ENCODE data around the gene SFXN3. TPM values are rescaled to one million over a fixed set of nuclear protein-coding genes. Genes with fewer than 3 reads are reported as not detected.

Gene SFXN3
- total RNA-seq, 1 experiment from 2014 or later, result 5.6 TPM

DNA sequence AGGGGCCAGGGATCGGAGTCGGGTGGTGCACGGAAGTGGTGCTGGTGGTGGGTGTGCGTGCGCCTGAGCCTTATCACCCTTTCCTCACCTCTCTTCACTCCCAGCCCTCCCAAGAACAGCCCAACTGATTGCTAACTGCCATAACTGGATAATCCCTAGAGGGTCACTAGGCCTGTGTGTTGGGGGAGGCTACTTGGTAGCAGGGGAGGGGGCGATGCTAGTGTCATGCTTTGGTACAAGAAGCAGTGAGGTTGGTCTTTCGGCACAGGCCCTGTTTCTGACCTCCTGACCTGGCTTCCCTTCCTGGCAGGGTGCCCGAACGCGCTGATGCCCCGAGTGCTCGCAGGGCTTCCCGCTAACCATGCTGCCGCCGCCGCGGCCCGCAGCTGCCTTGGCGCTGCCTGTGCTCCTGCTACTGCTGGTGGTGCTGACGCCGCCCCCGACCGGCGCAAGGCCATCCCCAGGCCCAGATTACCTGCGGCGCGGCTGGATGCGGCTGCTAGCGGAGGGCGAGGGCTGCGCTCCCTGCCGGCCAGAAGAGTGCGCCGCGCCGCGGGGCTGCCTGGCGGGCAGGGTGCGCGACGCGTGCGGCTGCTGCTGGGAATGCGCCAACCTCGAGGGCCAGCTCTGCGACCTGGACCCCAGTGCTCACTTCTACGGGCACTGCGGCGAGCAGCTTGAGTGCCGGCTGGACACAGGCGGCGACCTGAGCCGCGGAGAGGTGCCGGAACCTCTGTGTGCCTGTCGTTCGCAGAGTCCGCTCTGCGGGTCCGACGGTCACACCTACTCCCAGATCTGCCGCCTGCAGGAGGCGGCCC is 31.4 kb downstream of the SFXN3 start (continued):
- TF ChIP-seq, protein P1, sequence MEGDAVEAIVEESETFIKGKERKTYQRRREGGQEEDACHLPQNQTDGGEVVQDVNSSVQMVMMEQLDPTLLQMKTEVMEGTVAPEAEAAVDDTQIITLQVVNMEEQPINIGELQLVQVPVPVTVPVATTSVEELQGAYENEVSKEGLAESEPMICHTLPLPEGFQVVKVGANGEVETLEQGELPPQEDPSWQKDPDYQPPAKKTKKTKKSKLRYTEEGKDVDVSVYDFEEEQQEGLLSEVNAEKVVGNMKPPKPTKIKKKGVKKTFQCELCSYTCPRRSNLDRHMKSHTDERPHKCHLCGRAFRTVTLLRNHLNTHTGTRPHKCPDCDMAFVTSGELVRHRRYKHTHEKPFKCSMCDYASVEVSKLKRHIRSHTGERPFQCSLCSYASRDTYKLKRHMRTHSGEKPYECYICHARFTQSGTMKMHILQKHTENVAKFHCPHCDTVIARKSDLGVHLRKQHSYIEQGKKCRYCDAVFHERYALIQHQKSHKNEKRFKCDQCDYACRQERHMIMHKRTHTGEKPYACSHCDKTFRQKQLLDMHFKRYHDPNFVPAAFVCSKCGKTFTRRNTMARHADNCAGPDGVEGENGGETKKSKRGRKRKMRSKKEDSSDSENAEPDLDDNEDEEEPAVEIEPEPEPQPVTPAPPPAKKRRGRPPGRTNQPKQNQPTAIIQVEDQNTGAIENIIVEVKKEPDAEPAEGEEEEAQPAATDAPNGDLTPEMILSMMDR (IDR thresholded peaks at IDR 0.05), result 0 out of 2 replicates have a peak, but pooled peaks have one; percentile 14
- TF ChIP-seq TEAD1 (CRISPR knock-in tag; IDR thresholded peaks at IDR 0.05) (peak; percentile 66), ZNF232 (CRISPR knock-in tag; IDR thresholded peaks at IDR 0.05) (peak; percentile 75; the same call in 1 of the 2 replicates), KAT7 (CRISPR knock-in tag; IDR thresholded peaks at IDR 0.05; ENCODE audit: borderline replicate concordance) (no peak), SMAD3 (CRISPR knock-in tag; IDR thresholded peaks at IDR 0.05; ENCODE audit: borderline replicate concordance) (peak; percentile 54; the same call in 1 of the 2 replicates), ZNF263 (CRISPR knock-in tag; IDR thresholded peaks at IDR 0.05; ENCODE audit: low read depth) (no peak), HMGA2 (CRISPR knock-in tag; IDR thresholded peaks at IDR 0.05) (no peak), MYBL2 (CRISPR knock-in tag; IDR thresholded peaks at IDR 0.05) (peak; percentile 52; the same call in 1 of the 2 replicates), NR2C2 (CRISPR knock-in tag; IDR thresholded peaks at IDR 0.05) (peak; percentile 61; the same call in 1 of the 2 replicates), RORB (CRISPR knock-in tag; IDR thresholded peaks at IDR 0.05) (no peak), GRHL2 (CRISPR knock-in tag; IDR thresholded peaks at IDR 0.05; ENCODE audit: insufficient replicate concordance, severe bottlenecking) (no peak), NFATC4 (CRISPR knock-in tag; IDR thresholded peaks at IDR 0.05) (no peak), GABPB1 (CRISPR knock-in tag; IDR thresholded peaks at IDR 0.05) (peak; percentile 60; the same call in 1 of the 2 replicates), NFE2L1 (CRISPR knock-in tag; IDR thresholded peaks at IDR 0.05) (0 out of 2 replicates have a peak, but pooled peaks have one; percentile 49), RELA (CRISPR knock-in tag; IDR thresholded peaks at IDR 0.05; ENCODE audit: borderline replicate concordance) (no peak), ZNF219 (CRISPR knock-in tag; IDR thresholded peaks at IDR 0.05; ENCODE audit: borderline replicate concordance) (no peak), ZNF317 (CRISPR knock-in tag; IDR thresholded peaks at IDR 0.05; ENCODE audit: borderline replicate concordance, low read depth) (0 out of 2 replicates have a peak, but pooled peaks have one; percentile 8)
- TF ChIP-seq, protein P2, sequence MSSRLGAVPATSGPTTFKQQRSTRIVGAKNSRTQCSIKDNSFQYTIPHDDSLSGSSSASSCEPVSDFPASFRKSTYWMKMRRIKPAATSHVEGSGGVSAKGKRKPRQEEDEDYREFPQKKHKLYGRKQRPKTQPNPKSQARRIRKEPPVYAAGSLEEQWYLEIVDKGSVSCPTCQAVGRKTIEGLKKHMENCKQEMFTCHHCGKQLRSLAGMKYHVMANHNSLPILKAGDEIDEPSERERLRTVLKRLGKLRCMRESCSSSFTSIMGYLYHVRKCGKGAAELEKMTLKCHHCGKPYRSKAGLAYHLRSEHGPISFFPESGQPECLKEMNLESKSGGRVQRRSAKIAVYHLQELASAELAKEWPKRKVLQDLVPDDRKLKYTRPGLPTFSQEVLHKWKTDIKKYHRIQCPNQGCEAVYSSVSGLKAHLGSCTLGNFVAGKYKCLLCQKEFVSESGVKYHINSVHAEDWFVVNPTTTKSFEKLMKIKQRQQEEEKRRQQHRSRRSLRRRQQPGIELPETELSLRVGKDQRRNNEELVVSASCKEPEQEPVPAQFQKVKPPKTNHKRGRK (CRISPR knock-in tag; IDR thresholded peaks at IDR 0.05; ENCODE audit: borderline replicate concordance), result no peak
- TF ChIP-seq, protein P3, sequence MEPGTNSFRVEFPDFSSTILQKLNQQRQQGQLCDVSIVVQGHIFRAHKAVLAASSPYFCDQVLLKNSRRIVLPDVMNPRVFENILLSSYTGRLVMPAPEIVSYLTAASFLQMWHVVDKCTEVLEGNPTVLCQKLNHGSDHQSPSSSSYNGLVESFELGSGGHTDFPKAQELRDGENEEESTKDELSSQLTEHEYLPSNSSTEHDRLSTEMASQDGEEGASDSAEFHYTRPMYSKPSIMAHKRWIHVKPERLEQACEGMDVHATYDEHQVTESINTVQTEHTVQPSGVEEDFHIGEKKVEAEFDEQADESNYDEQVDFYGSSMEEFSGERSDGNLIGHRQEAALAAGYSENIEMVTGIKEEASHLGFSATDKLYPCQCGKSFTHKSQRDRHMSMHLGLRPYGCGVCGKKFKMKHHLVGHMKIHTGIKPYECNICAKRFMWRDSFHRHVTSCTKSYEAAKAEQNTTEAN (CRISPR knock-in tag; IDR thresholded peaks at IDR 0.05), result no peak; the same call in 1 of the 2 replicates
- TF ChIP-seq, protein P4, sequence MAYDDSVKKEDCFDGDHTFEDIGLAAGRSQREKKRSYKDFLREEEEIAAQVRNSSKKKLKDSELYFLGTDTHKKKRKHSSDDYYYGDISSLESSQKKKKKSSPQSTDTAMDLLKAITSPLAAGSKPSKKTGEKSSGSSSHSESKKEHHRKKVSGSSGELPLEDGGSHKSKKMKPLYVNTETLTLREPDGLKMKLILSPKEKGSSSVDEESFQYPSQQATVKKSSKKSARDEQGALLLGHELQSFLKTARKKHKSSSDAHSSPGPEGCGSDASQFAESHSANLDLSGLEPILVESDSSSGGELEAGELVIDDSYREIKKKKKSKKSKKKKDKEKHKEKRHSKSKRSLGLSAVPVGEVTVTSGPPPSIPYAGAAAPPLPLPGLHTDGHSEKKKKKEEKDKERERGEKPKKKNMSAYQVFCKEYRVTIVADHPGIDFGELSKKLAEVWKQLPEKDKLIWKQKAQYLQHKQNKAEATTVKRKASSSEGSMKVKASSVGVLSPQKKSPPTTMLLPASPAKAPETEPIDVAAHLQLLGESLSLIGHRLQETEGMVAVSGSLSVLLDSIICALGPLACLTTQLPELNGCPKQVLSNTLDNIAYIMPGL (CRISPR knock-in tag; IDR thresholded peaks at IDR 0.05), result peak; percentile 96
- TF ChIP-seq, protein P5, sequence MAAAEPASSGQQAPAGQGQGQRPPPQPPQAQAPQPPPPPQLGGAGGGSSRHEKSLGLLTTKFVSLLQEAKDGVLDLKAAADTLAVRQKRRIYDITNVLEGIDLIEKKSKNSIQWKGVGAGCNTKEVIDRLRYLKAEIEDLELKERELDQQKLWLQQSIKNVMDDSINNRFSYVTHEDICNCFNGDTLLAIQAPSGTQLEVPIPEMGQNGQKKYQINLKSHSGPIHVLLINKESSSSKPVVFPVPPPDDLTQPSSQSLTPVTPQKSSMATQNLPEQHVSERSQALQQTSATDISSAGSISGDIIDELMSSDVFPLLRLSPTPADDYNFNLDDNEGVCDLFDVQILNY (CRISPR knock-in tag; IDR thresholded peaks at IDR 0.05), result 0 out of 2 replicates have a peak, but pooled peaks have one; percentile 52
- TF ChIP-seq, protein P6, sequence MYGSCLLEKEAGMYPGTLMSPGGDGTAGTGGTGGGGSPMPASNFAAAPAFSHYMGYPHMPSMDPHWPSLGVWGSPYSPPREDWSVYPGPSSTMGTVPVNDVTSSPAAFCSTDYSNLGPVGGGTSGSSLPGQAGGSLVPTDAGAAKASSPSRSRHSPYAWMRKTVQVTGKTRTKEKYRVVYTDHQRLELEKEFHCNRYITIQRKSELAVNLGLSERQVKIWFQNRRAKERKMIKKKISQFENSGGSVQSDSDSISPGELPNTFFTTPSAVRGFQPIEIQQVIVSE (CRISPR knock-in tag; IDR thresholded peaks at IDR 0.05; ENCODE audit: borderline replicate concordance), result no peak
- TF ChIP-seq, protein P7, sequence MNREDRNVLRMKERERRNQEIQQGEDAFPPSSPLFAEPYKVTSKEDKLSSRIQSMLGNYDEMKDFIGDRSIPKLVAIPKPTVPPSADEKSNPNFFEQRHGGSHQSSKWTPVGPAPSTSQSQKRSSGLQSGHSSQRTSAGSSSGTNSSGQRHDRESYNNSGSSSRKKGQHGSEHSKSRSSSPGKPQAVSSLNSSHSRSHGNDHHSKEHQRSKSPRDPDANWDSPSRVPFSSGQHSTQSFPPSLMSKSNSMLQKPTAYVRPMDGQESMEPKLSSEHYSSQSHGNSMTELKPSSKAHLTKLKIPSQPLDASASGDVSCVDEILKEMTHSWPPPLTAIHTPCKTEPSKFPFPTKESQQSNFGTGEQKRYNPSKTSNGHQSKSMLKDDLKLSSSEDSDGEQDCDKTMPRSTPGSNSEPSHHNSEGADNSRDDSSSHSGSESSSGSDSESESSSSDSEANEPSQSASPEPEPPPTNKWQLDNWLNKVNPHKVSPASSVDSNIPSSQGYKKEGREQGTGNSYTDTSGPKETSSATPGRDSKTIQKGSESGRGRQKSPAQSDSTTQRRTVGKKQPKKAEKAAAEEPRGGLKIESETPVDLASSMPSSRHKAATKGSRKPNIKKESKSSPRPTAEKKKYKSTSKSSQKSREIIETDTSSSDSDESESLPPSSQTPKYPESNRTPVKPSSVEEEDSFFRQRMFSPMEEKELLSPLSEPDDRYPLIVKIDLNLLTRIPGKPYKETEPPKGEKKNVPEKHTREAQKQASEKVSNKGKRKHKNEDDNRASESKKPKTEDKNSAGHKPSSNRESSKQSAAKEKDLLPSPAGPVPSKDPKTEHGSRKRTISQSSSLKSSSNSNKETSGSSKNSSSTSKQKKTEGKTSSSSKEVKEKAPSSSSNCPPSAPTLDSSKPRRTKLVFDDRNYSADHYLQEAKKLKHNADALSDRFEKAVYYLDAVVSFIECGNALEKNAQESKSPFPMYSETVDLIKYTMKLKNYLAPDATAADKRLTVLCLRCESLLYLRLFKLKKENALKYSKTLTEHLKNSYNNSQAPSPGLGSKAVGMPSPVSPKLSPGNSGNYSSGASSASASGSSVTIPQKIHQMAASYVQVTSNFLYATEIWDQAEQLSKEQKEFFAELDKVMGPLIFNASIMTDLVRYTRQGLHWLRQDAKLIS (CRISPR knock-in tag; IDR thresholded peaks at IDR 0.05; ENCODE audit: borderline replicate concordance), result no peak
- TF ChIP-seq, protein P8, sequence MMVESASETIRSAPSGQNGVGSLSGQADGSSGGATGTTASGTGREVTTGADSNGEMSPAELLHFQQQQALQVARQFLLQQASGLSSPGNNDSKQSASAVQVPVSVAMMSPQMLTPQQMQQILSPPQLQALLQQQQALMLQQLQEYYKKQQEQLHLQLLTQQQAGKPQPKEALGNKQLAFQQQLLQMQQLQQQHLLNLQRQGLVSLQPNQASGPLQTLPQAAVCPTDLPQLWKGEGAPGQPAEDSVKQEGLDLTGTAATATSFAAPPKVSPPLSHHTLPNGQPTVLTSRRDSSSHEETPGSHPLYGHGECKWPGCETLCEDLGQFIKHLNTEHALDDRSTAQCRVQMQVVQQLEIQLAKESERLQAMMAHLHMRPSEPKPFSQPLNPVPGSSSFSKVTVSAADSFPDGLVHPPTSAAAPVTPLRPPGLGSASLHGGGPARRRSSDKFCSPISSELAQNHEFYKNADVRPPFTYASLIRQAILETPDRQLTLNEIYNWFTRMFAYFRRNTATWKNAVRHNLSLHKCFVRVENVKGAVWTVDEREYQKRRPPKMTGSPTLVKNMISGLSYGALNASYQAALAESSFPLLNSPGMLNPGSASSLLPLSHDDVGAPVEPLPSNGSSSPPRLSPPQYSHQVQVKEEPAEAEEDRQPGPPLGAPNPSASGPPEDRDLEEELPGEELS (CRISPR knock-in tag; IDR thresholded peaks at IDR 0.05), result peak; percentile 78

Data from WTC11 (cell line).